Sigmoid colon (tissue), 7 donors: ENCODE measurements around the gene CCN2. TPM values are rescaled to one million over a fixed set of nuclear protein-coding genes. Genes with fewer than 3 reads are reported as not detected.

ENCODE experiments used
- DNase-seq: peaks from one replicate; pipeline ENCODE4 v3.0.0-alpha.2; 2019
- H3K27ac ChIP-seq, 4 donors: fragments of 200-600 bp; sonication (generic); one replicate each; pipeline ENCODE4 v1.5.1; 2016 to 2019; ENCODE audit warnings: mild to moderate bottlenecking in 1 of 4
- H3K27me3 ChIP-seq, 3 donors: fragments of 200-600 bp; sonication (generic); one replicate each; pipeline ENCODE4 v1.5.1; 2019; ENCODE audit warnings: mild to moderate bottlenecking in 1 of 3
- H3K36me3 ChIP-seq, 4 donors: fragments of 200-600 bp; sonication (generic); one replicate each; pipeline ENCODE4 v1.5.1; 2016 to 2019
- H3K4me1 ChIP-seq, 4 donors: fragments of 200-600 bp; sonication (generic); one replicate each; pipeline ENCODE4 v1.5.1; 2017 to 2019
- H3K4me3 ChIP-seq, 4 donors: fragments of 200-600 bp; sonication (generic); one replicate each; pipeline ENCODE4 v1.5.1; 2017 to 2019; ENCODE audit warnings: mild to moderate bottlenecking in 2 of 4, moderate library complexity in 1 of 4
- H3K9me3 ChIP-seq, 4 donors: fragments of 200-600 bp in 3 of 4; sonication (generic) in 3 of 4; one replicate each; pipeline versions ENCODE4 v1.5.1 to v1.6.1; 2013 to 2019
- EP300 ChIP-seq, 4 donors: sonication (generic); formaldehyde crosslinking; IDR thresholded peaks; one replicate each; pipeline ENCODE4 v1.6.1; 2017; ENCODE audit warnings: antibody characterized with exemption in 4 of 4
- POLR2A ChIP-seq, 2 donors: fragments of 450-650 bp; IDR thresholded peaks; one replicate each; pipeline ENCODE4 v1.6.1; 2016; ENCODE audit warnings: antibody characterized with exemption in 2 of 2, mild to moderate bottlenecking in 2 of 2, moderate library complexity in 2 of 2
- POLR2AphosphoS5 ChIP-seq, 4 donors: sonication (generic); formaldehyde crosslinking; IDR thresholded peaks; one replicate each; pipeline ENCODE4 v1.6.1; 2017; ENCODE audit warnings: antibody characterized with exemption in 4 of 4
- WGBS, 2 donors: extraction: QIAGEN DNeasy Blood & Tissue Kit; methylation state at CpG; one replicate each; pipeline ENCODE4 v1.1.7; 2013; 5-methylcytosine and 5-hydroxymethylcytosine counted together
- intact Hi-C: fragments of 100-400 bp; cut with DNase I; formaldehyde crosslinking; loops from one replicate; pipeline ENCODE4 v1.15.1; 2023
- polyA plus RNA-seq, 3 donors: library from polyadenylated mRNA; stranded (reverse); fragments of 200-250 nt; gene quantifications; one replicate each; pipeline ENCODE4 v1.2.3, GENCODE V29; 2013
- total RNA-seq, 4 donors: library from RNA; depleted of rRNA; stranded (reverse); fragments of >200 nt; gene quantifications; one replicate each; pipeline ENCODE4 v1.1.0, GENCODE V29; 2016
- TF ChIP-seq, protein P1 (sequence below), 4 experiments: fragments of 450-650 bp in 3 of 4; fragments of 200-600 bp in 1 of 4; IDR thresholded peaks; one replicate each; pipeline ENCODE4 v1.5.1; 2016 to 2019; ENCODE audit warnings: antibody characterized with exemption in 4 of 4, mild to moderate bottlenecking in 3 of 4, moderate library complexity in 2 of 4
- donor health status: healthy with polysubstance abuse.
- donor health status: Bipolar disorder and iron deficiency.
- donor health status: healthy.

CCN2 gene
- total and polyA plus RNA-seq, 7 donors, result 7.4 to 179 (median 43.5) TPM

DNA sequence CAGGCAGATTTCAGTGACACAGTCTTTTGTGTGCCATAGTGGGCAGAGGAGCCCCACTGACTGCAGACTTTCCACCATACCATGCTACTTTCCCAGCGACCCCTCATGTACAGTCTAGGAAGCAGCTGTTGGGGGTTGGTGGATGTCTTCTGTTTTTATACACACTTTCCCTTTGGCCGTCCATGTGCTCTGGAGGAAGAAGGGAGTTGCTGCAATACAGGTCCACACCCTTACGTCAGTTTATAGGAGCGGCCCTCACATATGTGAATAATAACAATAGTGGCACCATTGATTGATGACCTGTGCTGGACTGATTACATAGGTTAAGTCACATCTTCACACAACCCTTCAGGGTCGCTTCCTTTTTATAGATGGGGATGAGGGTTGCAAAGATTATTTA lies 17.5 kb upstream of the CCN2 start:
- H3K4me3 ChIP-seq, result no peak overlapping the region
- peaks cover 0 to 3% (median 0%) of the 10 kb centered on the region in 4 donors for H3K4me1 ChIP-seq
- H3K9me3 ChIP-seq, result no peaks in the 10 kb centered on the region
- H3K27ac ChIP-seq, result no peak overlapping the region
- intact Hi-C loops, result no loop called here
- no peak for DNase-seq
- H3K27me3 ChIP-seq, result no peaks in the 10 kb centered on the region
- WGBS, 2 donors, result 55 to 78% methylated on average over 5 of the region's 5 CpGs
- TF ChIP-seq, protein P1, sequence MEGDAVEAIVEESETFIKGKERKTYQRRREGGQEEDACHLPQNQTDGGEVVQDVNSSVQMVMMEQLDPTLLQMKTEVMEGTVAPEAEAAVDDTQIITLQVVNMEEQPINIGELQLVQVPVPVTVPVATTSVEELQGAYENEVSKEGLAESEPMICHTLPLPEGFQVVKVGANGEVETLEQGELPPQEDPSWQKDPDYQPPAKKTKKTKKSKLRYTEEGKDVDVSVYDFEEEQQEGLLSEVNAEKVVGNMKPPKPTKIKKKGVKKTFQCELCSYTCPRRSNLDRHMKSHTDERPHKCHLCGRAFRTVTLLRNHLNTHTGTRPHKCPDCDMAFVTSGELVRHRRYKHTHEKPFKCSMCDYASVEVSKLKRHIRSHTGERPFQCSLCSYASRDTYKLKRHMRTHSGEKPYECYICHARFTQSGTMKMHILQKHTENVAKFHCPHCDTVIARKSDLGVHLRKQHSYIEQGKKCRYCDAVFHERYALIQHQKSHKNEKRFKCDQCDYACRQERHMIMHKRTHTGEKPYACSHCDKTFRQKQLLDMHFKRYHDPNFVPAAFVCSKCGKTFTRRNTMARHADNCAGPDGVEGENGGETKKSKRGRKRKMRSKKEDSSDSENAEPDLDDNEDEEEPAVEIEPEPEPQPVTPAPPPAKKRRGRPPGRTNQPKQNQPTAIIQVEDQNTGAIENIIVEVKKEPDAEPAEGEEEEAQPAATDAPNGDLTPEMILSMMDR (IDR thresholded peaks at IDR 0.05), result no peak
- no peak for TF ChIP-seq EP300 (IDR thresholded peaks at IDR 0.05)
- no peaks in the 10 kb centered on the region for H3K36me3 ChIP-seq

DNA sequence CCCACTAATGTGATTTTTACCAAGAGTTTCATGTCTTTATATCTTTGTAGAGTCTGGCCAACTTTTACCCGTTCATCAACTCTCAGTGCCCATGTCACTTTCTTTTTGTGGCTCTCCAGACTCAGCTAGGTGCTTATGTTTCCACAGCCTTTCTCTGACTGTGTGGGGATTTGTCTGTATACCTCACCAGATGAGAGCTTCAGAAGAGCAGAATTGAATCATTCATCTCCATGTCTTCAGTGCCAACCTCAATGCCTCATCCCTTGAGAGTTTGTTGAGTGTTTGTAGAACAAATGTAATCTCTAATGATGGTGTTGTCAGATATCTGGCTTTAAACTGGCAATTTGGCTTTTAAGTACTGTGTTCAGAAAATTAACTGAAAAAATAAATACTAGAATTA lies 16.8 kb upstream of the CCN2 start:
- H3K27ac ChIP-seq, result no peak overlapping the region
- H3K27me3 ChIP-seq, result no peaks in the 10 kb centered on the region
- H3K4me3 ChIP-seq, result no peak overlapping the region
- TF ChIP-seq, protein P1 (IDR thresholded peaks at IDR 0.05), result no peak
- TF ChIP-seq POLR2A (IDR thresholded peaks at IDR 0.05), result no peak
- no peak for TF ChIP-seq EP300 (IDR thresholded peaks at IDR 0.05)
- no peak for TF ChIP-seq POLR2AphosphoS5 (IDR thresholded peaks at IDR 0.05)
- no peaks in the 10 kb centered on the region for H3K36me3 ChIP-seq
- H3K9me3 ChIP-seq, result no peaks in the 10 kb centered on the region
- WGBS, 2 donors, result 37 to 90% methylated on average over 1 of the region's 1 CpG
- no peak for DNase-seq
- peaks cover 0 to 3% (median 0%) of the 10 kb centered on the region in 4 donors for H3K4me1 ChIP-seq
- intact Hi-C loops, result no loop called here

DNA sequence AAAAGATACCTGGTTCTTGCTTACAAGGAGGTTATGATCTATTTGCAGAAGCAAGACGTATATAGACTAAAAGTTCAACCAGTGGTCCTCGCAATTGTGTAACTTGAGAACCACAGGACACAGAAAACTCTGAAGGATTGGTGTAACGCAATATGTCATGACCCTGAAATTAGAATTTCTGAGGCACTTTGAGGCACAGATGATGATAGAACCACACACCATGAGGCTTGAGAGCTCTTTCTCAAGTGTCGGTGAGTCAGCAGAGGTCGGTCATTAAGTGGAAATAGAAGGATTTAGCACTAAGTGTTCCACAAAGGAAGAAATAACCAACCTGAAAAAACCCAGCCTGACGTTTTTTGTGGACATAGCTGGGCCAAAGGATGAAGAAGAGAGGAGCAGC lies 15.3 kb upstream of the CCN2 start:
- no peaks in the 10 kb centered on the region for H3K27me3 ChIP-seq
- intact Hi-C loops, result no loop called here
- TF ChIP-seq POLR2A (IDR thresholded peaks at IDR 0.05), result no peak
- no peak for TF ChIP-seq POLR2AphosphoS5 (IDR thresholded peaks at IDR 0.05)
- TF ChIP-seq EP300 (IDR thresholded peaks at IDR 0.05), result no peak
- TF ChIP-seq, protein P1 (IDR thresholded peaks at IDR 0.05), result no peak
- H3K9me3 ChIP-seq, result no peaks in the 10 kb centered on the region
- no peak overlapping the region for H3K27ac ChIP-seq
- 85 to 88% methylated on average over 6 of the region's 6 CpGs for WGBS, 2 donors
- H3K4me3 ChIP-seq, result no peak overlapping the region
- DNase-seq, result no peak
- no peaks in the 10 kb centered on the region for H3K36me3 ChIP-seq
- H3K4me1 ChIP-seq, result no peaks in the 10 kb centered on the region

DNA sequence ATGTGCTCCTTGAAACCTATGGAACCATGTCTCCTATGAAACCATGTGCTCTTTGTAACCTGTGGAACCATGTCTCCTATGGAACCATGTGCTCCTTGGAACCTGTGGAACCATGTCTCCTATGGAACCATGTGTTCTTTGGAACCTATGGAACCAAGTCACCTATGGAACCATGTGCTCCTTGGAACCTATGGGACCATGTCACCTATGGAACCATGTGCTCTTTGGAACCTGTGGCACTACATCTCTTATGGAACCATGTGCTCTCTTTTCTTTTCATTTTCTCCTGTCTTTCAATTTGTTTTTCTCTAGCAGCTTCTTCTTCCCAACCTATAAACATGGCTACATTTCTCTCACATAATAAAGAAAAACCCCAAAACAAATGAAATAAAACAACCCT lies 11.9 kb upstream of the CCN2 start:
- H3K4me1 ChIP-seq, result no peaks in the 10 kb centered on the region
- TF ChIP-seq POLR2A (IDR thresholded peaks at IDR 0.05) (no peak), EP300 (IDR thresholded peaks at IDR 0.05) (no peak), POLR2AphosphoS5 (IDR thresholded peaks at IDR 0.05) (no peak)
- TF ChIP-seq, protein P1 (IDR thresholded peaks at IDR 0.05), result no peak
- H3K4me3 ChIP-seq, result no peak overlapping the region

DNA sequence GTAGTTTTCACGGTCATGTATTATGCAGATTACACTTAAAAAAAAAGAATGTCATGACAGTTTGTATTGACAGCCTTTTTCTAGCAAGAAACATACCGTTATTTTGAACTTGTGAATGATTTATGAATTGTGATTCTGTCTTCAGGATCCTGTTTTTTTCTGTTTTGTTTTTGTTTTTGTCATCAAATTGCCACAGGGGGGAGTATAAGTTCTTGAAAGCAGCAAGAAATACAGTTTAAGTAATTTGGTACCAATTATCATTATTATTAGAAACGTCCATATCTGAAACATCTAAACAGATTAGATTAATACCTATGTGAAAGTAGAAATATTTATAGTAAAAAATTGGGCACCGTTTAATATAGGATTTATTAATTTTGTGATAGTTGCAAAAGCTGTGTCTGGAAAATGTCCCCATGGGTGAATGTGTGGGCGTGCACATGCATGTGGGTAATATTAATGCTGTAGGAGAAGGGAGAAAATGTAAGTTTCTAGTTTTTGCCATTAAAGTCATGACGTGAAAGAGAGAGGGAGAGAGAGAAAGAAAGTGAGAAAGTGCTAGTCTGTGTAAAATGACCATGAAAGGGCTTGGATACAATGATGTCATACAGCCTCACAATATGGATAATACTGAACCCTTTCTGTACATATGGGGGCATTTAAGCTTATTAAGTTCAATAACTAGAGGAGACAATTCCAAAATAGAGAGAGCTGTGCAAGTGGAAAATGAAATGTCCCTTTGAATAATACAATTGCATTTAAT lies 9.4 kb upstream of the CCN2 start:
- Histone ChIP-seq H3K9me3 (no peaks in the 10 kb centered on the region), H3K4me3 (no peak overlapping the region), H3K27me3 (no peaks in the 10 kb centered on the region), H3K27ac (no peak overlapping the region), H3K36me3 (no peaks in the 10 kb centered on the region), H3K4me1 (peaks cover 0 to under 1% (median 0%) of the 10 kb centered on the region in 4 donors)
- 65 to 82% methylated on average over 6 of the region's 6 CpGs for WGBS, 2 donors
- DNase-seq, result no peak
- intact Hi-C loops, result no loop called here
- no peak for TF ChIP-seq EP300 (IDR thresholded peaks at IDR 0.05)
- TF ChIP-seq, protein P1 (IDR thresholded peaks at IDR 0.05), result no peak
- no peak for TF ChIP-seq POLR2A (IDR thresholded peaks at IDR 0.05)
- no peak for TF ChIP-seq POLR2AphosphoS5 (IDR thresholded peaks at IDR 0.05)

More for the DNA sequence above, 11.9 kb upstream of the CCN2 start:
- Histone ChIP-seq H3K27ac (no peak overlapping the region), H3K36me3 (no peaks in the 10 kb centered on the region), H3K9me3 (no peaks in the 10 kb centered on the region), H3K27me3 (no peaks in the 10 kb centered on the region)
- DNase-seq, result no peak
- intact Hi-C loops, result no loop called here
